ENCODE data around the gene CYP1A2. TPM values are rescaled to one million over a fixed set of nuclear protein-coding genes. Genes with fewer than 3 reads are reported as not detected.
"Not testable (repeated sequence)": the region's sequence is repeated elsewhere in the genome, so short reads cannot be mapped to it uniquely, and the experiment has no call there.

CYP1A2 gene
- total RNA-seq, 4 donors from 2014 or later: 0.37 TPM; not detected in 3

GRCh38 chr15:74727727-74728126 is 20.9 kb upstream of the CYP1A2 start:
- ATAC-seq (ENCODE audit: low FRiP score): no peak
- no peak for TF ChIP-seq CTCF (IDR thresholded peaks at IDR 0.05)
- DNase-seq (ENCODE audit: low spot score): no peak

GRCh38 chr15:74728699-74729098 is 19.9 kb upstream of the CYP1A2 start:
- DNase-seq (ENCODE audit: low spot score); ATAC-seq (ENCODE audit: low FRiP score): not testable (repeated sequence)

GRCh38 chr15:74729372-74729771 is 19.3 kb upstream of the CYP1A2 start:
- not testable (repeated sequence) for ATAC-seq (ENCODE audit: low FRiP score); DNase-seq (ENCODE audit: low spot score)

- DNase-seq (ENCODE audit: low spot score) (no peak), ATAC-seq (ENCODE audit: low FRiP score) (no peak)
- no peak for TF ChIP-seq CTCF (IDR thresholded peaks at IDR 0.05)
Measured at GRCh38 chr15:74730619-74731316, 17.9 kb upstream of the CYP1A2 start.

- ATAC-seq (ENCODE audit: low FRiP score) (no peak), DNase-seq (ENCODE audit: low spot score) (no peak)
- TF ChIP-seq CTCF (IDR thresholded peaks at IDR 0.05): no peak
Measured at GRCh38 chr15:74732846-74733245, 15.8 kb upstream of the CYP1A2 start.

- no peak for ATAC-seq (ENCODE audit: low FRiP score)
- TF ChIP-seq CTCF (IDR thresholded peaks at IDR 0.05): no peak
- DNase-seq (ENCODE audit: low spot score): no peak
Measured at GRCh38 chr15:74733269-74733668, 15.4 kb upstream of the CYP1A2 start.

GRCh38 chr15:74735305-74735704 is 13.3 kb upstream of the CYP1A2 start:
- TF ChIP-seq CTCF (IDR thresholded peaks at IDR 0.05): no peak
- ATAC-seq (ENCODE audit: low FRiP score) (no peak), DNase-seq (ENCODE audit: low spot score) (no peak)

GRCh38 chr15:74738239-74738638 is 10.4 kb upstream of the CYP1A2 start:
- not testable (repeated sequence) for ATAC-seq (ENCODE audit: low FRiP score); DNase-seq (ENCODE audit: low spot score)

- DNase-seq (ENCODE audit: low spot score): no peak
- TF ChIP-seq CTCF (IDR thresholded peaks at IDR 0.05): no peak
- no peak for ATAC-seq (ENCODE audit: low FRiP score)
Measured at GRCh38 chr15:74742422-74742821, 6.2 kb upstream of the CYP1A2 start.

All from omental fat pad (tissue), 4 donors.